Glutamatergic neuron (in vitro differentiated cells): ENCODE results near the gene C2orf78. TPM values are rescaled to one million over a fixed set of nuclear protein-coding genes. Genes with fewer than 3 reads are reported as not detected.
A peak's percentile ranks its signal among the peaks of the same experiment; 100 is the strongest.

Source experiments
- DNase-seq: peaks from one replicate; pipeline ENCODE4 v3.0.0; 2022
- H3K27ac Mint-ChIP-seq: one replicate; pipeline ENCODE4 v1.8.0; 2020; ENCODE audit warnings: mild to moderate bottlenecking, mixed read lengths, inconsistent platforms; ENCODE audit not compliant: unreplicated experiment
- H3K27me3 Mint-ChIP-seq: one replicate; pipeline ENCODE4 v1.8.0; 2020; ENCODE audit warnings: mild to moderate bottlenecking, moderate library complexity, mixed read lengths, inconsistent platforms; ENCODE audit not compliant: unreplicated experiment
- H3K36me3 Mint-ChIP-seq: one replicate; pipeline ENCODE4 v1.8.0; 2020; ENCODE audit warnings: mild to moderate bottlenecking, mixed read lengths, inconsistent platforms; ENCODE audit not compliant: unreplicated experiment
- H3K4me1 Mint-ChIP-seq: one replicate; pipeline ENCODE4 v1.8.0; 2020; ENCODE audit warnings: mild to moderate bottlenecking, low read depth, mixed read lengths, inconsistent platforms; ENCODE audit not compliant: unreplicated experiment
- H3K4me3 Mint-ChIP-seq: one replicate; pipeline ENCODE4 v1.8.0; 2020; ENCODE audit warnings: mild to moderate bottlenecking, mixed read lengths, inconsistent platforms; ENCODE audit not compliant: unreplicated experiment
- H3K9me3 Mint-ChIP-seq: one replicate; pipeline ENCODE4 v1.8.0; 2020; ENCODE audit warnings: mild to moderate bottlenecking, moderate library complexity, mixed read lengths, inconsistent platforms; ENCODE audit not compliant: unreplicated experiment
- total RNA-seq: library from RNA; stranded (reverse); fragmentation: NEBNext Ultra II Directional; extraction: Animal tissue kit (Norgen Biotek cat#: 25700); gene quantifications from one replicate; pipeline ENCODE4 v1.2.1, GENCODE V29; 2021; ENCODE audit not compliant: unreplicated experiment
- TF ChIP-seq, protein P1 (sequence below): fragments of 200-600 bp; sonication (generic); IDR thresholded peaks from one replicate; pipeline ENCODE4 v1.5.0; 2021; ENCODE audit not compliant: partially characterized antibody, unreplicated experiment

Gene C2orf78
- total RNA-seq, 1 donor from 2014 or later: not detected

DNA sequence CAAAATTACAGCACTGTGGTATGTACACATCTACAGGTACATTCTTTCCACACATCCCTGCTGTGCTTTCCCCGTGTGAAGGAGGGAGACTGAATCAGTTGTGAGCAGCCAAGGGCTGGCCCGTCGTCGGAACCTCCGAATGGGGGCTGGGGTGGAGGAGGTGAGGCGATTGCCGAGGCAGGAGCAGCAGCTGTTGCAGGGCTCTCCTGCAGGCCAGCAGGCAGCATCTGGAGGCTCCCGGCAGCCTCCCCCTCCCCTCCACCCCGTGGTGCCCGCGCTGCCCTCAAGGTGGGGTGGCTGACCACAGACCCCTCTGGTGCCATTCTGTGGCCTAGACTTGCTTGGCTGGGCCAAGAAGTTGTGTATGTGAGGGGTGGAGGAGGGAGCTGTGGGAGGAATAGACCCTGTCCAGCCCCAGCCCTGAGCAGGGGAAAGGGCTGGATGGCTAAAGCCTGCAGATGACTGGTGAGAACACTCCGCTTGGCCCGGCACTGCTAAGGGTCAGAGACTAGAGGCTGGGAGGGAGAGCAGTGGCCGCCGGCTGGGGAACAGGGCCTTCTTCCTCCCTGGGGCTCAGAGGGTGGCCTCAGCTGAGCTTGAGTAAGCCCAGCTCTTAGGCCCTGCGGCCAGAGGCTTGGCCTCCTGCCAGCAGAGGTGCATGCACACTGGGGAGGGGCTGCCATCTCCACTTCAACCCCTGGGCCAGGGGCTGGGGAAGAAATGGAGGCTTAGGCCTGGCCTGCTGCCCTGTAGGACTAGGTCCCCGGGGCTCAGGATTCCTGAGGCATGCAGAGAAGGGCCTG, 52.4 kb downstream of the C2orf78 start:
- TF ChIP-seq, protein P1, sequence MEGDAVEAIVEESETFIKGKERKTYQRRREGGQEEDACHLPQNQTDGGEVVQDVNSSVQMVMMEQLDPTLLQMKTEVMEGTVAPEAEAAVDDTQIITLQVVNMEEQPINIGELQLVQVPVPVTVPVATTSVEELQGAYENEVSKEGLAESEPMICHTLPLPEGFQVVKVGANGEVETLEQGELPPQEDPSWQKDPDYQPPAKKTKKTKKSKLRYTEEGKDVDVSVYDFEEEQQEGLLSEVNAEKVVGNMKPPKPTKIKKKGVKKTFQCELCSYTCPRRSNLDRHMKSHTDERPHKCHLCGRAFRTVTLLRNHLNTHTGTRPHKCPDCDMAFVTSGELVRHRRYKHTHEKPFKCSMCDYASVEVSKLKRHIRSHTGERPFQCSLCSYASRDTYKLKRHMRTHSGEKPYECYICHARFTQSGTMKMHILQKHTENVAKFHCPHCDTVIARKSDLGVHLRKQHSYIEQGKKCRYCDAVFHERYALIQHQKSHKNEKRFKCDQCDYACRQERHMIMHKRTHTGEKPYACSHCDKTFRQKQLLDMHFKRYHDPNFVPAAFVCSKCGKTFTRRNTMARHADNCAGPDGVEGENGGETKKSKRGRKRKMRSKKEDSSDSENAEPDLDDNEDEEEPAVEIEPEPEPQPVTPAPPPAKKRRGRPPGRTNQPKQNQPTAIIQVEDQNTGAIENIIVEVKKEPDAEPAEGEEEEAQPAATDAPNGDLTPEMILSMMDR: no peak
- peak; percentile 59 for DNase-seq
- Mint-ChIP-seq H3K9me3 (peaks cover 3% of the 10 kb centered on the region), H3K36me3 (no peaks in the 10 kb centered on the region), H3K4me1 (peaks cover 7% of the 10 kb centered on the region), H3K27ac (peak overlapping the region; percentile 73), H3K27me3 (peaks cover 2% of the 10 kb centered on the region), H3K4me3 (no peak overlapping the region)

DNA sequence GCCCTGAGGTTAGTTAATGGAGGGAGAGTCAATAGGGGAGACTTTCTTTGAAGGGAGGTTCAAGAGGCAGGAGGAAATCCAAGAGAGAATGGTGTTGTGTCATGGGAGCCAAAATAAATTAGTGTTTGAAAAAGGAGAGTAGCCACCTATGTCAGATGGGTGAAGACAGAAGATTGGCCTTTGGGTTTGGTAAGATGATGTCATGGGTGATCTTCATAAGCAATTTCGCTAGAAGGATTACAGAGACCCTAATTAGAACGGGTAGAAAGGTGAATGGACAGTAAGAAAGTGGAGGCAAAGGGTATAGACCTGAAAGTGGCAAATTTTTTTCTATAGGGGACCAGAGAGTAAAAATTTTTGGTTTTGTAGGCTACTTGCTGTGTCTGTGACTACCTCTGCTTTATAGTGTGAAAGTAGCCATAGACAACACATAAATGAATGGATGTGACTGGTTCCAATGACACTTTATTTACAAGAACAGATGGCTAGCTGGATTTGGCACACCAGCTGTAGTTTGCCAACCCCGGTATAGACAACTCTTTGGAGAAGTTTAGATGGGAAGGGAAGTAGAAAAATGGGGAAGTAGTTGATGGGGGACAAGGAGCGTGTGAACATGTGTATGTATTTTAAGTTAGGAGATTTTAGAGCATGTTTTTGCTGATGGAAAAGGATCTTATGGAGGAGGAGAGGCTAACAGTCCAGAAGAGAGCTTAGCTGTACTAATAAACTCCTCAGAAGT, 54.0 kb downstream of the C2orf78 start:
- peaks cover 3% of the 10 kb centered on the region for H3K9me3 Mint-ChIP-seq
- no peak for DNase-seq
- peaks cover 7% of the 10 kb centered on the region for H3K4me1 Mint-ChIP-seq
- H3K4me3 Mint-ChIP-seq: no peak overlapping the region
- H3K27ac Mint-ChIP-seq: no peak overlapping the region
- no peaks in the 10 kb centered on the region for H3K36me3 Mint-ChIP-seq
- TF ChIP-seq, protein P1: no peak
- H3K27me3 Mint-ChIP-seq: peaks cover 2% of the 10 kb centered on the region

DNA sequence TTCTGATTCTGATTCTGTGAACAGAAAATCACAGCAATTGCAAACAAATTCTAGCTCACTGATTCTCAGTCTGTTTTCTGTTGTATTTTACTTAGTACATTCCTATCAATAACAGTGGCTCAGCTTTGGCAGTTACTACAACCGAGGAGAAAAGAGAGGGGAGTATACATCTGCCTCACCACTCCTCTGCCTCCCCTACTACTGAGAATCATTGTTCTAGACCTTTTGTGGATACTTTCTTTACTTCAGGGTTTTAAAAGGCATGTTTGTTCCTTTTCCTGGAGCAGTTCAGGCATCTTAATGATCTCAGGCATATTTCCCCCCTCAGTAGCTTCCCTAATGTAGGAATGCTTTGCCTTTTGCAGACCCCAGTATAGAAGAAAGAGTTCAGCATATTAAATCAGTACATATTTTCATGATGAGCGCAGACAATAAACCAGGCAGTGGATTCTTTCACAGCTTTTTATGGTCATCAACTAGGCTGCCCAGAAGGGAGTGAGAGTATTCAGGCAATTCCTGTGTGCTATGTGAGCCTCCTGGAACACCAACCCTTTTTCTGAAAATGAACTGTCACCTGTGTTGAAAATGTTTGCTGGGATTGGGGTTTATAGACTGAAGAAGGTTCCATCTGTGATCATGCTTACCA, 55.0 kb downstream of the C2orf78 start:
- peaks cover 7% of the 10 kb centered on the region for H3K4me1 Mint-ChIP-seq
- H3K9me3 Mint-ChIP-seq: peaks cover 3% of the 10 kb centered on the region
- peaks cover 2% of the 10 kb centered on the region for H3K27me3 Mint-ChIP-seq
- no peak overlapping the region for H3K4me3 Mint-ChIP-seq
- H3K27ac Mint-ChIP-seq: peak overlapping the region; percentile 56
- TF ChIP-seq, protein P1: no peak
- no peak for DNase-seq
- H3K36me3 Mint-ChIP-seq: no peaks in the 10 kb centered on the region

DNA sequence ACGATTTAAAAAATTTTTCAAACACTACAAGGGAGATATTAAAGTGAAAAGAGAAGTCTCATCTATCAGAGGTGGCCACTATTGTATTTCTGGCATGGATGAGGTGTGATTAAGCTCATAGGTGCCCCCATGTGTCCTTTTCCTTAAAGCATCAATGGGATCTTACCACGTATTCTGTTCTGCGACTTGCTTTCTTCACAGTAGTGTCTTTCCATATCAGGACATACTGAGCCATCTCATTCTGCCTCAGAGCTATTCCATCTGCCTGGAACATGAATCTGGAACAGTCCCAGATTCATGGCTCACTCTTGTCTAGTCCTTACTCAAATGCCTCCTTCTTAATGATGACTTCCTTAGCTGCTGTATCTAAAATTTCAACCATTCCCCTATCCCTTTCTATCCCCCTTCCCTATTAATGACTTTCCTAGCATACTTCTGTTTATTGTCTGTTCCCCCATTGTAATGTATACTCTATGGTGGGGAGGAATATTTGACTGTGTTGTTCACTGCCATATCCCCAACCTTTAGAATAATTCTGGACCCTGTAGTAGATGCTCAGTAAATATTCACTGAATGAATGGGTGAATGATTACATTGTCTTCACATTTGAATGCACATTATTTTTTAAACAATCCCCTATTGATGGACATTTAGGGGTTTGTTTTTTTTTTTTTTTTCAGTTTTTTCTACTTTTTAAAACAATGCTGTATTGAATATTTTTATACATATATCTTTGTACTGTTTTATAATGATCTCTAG, 55.8 kb downstream of the C2orf78 start:
- H3K4me1 Mint-ChIP-seq: peaks cover 7% of the 10 kb centered on the region
- H3K9me3 Mint-ChIP-seq: peaks cover 3% of the 10 kb centered on the region
- TF ChIP-seq, protein P1: no peak
- H3K36me3 Mint-ChIP-seq: no peaks in the 10 kb centered on the region
- H3K4me3 Mint-ChIP-seq: no peak overlapping the region
- H3K27me3 Mint-ChIP-seq: peaks cover 2% of the 10 kb centered on the region
- H3K27ac Mint-ChIP-seq: no peak overlapping the region
- DNase-seq: no peak
